Motor neuron (in vitro differentiated cells): ENCODE measurements around the gene EIF3B. TPM values are rescaled to one million over a fixed set of nuclear protein-coding genes. Genes with fewer than 3 reads are reported as not detected.

Experiments
- ATAC-seq, 8 experiments: fragments of 200-7000 bp; cut with Tn5 transposase; replicated peaks in 6 of 8; 2 replicates each; pipeline ENCODE4 v1.8.0; 2021; ENCODE audit warnings: mild to moderate bottlenecking in 8 of 8, moderate library complexity in 8 of 8
- H3K27ac ChIP-seq, 2 donors: fragments of 250-450 bp; sonication (Bioruptor Pico); 2 replicates each; pipeline ENCODE4 v1.9.0; 2021; ENCODE audit warnings: antibody characterized with exemption in 2 of 2, mild to moderate bottlenecking in 2 of 2, moderate library complexity in 1 of 2
- H3K4me1 ChIP-seq, 2 donors: fragments of 250-450 bp; sonication (Bioruptor Pico); replicated peaks in 1 of 2; 2 replicates each; pipeline ENCODE4 v1.6.1; 2021; ENCODE audit warnings: antibody characterized with exemption in 2 of 2, mild to moderate bottlenecking in 2 of 2, moderate library complexity in 1 of 2
- H3K4me3 ChIP-seq, 5 donors: fragments of 250-450 bp; sonication (Bioruptor Pico); 2 replicates each; pipeline ENCODE4 v1.9.0; 2021; ENCODE audit warnings: antibody characterized with exemption in 5 of 5, mild to moderate bottlenecking in 5 of 5, moderate library complexity in 4 of 5
- WGBS, 10 experiments: fragments of 450-650 bp; shearing (Covaris generic); methylation state at CpG; one replicate each; pipeline ENCODE4 v1.0.0; 2022; 5-methylcytosine and 5-hydroxymethylcytosine counted together
- in situ Hi-C, 9 experiments: fragments of 400-800 bp; cut with MboI; loops; one replicate each; pipeline ENCODE4 v1.15.0; 2021; ENCODE audit warnings: low sequenced_read_pairs in 9 of 9, low pct_unique_long_range_greater_than_20kb in 2 of 9; ENCODE audit not compliant: unreplicated experiment in 9 of 9
- total RNA-seq, 8 experiments: library from RNA; unstranded; fragments of 300-600 nt; gene quantifications; 2 replicates each; pipeline versions ENCODE4 v1.2.3 to v1.2.4, GENCODE V29; 2022

EIF3B gene
- total RNA-seq, 8 experiments from 2014 or later: 53.0 to 225 (median 87.9) TPM

GRCh38 chr7:2403014-2403717 is 48.5 kb downstream of the EIF3B start, which contains the start of gene CHST12:
Gene CHST12 (plus strand): TSS chr7:2403611. CDS start chr7:2432640, 29,029 bp downstream.
- Histone ChIP-seq H3K27ac (peak within 1 kb of the TSS; percentile 44 to 68), H3K4me1 (peaks cover 20 to 27% of the 10 kb centered on the region in 2 donors), H3K4me3 (peak within 1 kb of the TSS; percentile 51 to 87 (median 65))
- in situ Hi-C loops: no loop called here
- 0 to 30% (median 6%) methylated on average over 2 to 7 of the region's 89 CpGs; no CpG with 5 or more reads in 6 of the 10 experiments for WGBS, 10 experiments
- ATAC-seq: peak; percentile 58 to 83 (median 76)

- Histone ChIP-seq H3K4me1 (peaks cover 20 to 27% of the 10 kb centered on the region in 2 donors), H3K27ac (peak overlapping the region; percentile 14 to 52), H3K4me3 (peak overlapping the region; percentile 51 to 87 (median 65))
- ATAC-seq: peak; percentile 44 to 72 (median 59)
- whole genome bisulfite sequencing, 10 experiments: 0 to 1% (median 0%) methylated on average over 3 to 14 of the region's 71 CpGs; no CpG with 5 or more reads in 7 of the 10 experiments
- in situ Hi-C loops: no loop called here
Measured at GRCh38 chr7:2403718-2404648, 49.4 kb downstream of the EIF3B start.

GRCh38 chr7:2404714-2405119 is 50.1 kb downstream of the EIF3B start:
- ATAC-seq: peak in 2 of 8 experiments; percentile 4 to 15
- H3K4me3 ChIP-seq: peak overlapping the region; percentile 51 to 87 (median 65)
- peaks cover 20 to 28% of the 10 kb centered on the region in 2 donors for H3K4me1 ChIP-seq
- peak overlapping the region in 1 of 2 donors; percentile 52 for H3K27ac ChIP-seq
- in situ Hi-C loops: no loop called here
- WGBS, 10 experiments: 22 to 100% (median 81%) methylated on average over 1 to 7 of the region's 12 CpGs; no CpG with 5 or more reads in 2 of the 10 experiments

- H3K27ac ChIP-seq: no peak overlapping the region
- 90 to 100% (median 100%) methylated on average over 1 to 4 of the region's 10 CpGs; no CpG with 5 or more reads in 4 of the 10 experiments for WGBS, 10 experiments
Measured at GRCh38 chr7:2405201-2405600, 50.6 kb downstream of the EIF3B start.

GRCh38 chr7:2405601-2406345 is 51.1 kb downstream of the EIF3B start:
- Histone ChIP-seq H3K27ac (no peak overlapping the region), H3K4me1 (peaks cover 15 to 32% of the 10 kb centered on the region in 2 donors), H3K4me3 (no peak overlapping the region)
- WGBS, 10 experiments: 57 to 100% (median 87%) methylated on average over 1 to 7 of the region's 21 CpGs; no CpG with 5 or more reads in 1 of the 10 experiments
- no peak for ATAC-seq
- in situ Hi-C loops: no loop called here

More at GRCh38 chr7:2405201-2405600, 50.6 kb downstream of the EIF3B start:
- H3K4me3 ChIP-seq: no peak overlapping the region
- peaks cover 16 to 30% of the 10 kb centered on the region in 2 donors for H3K4me1 ChIP-seq
- in situ Hi-C loops: no loop called here
- ATAC-seq: no peak

GRCh38 chr7:2409745-2410414 is 55.3 kb downstream of the EIF3B start:
- peak in 6 of 8 experiments; percentile 18 to 82 (median 75) for ATAC-seq
- in situ Hi-C loops: no loop called here
- 51 to 89% (median 67%) methylated on average over 3 to 12 of the region's 15 CpGs for WGBS, 10 experiments
- H3K4me3 ChIP-seq: no peak overlapping the region
- peak overlapping the region in 1 of 2 donors; percentile 22 for H3K27ac ChIP-seq
- H3K4me1 ChIP-seq: peaks cover 10 to 32% of the 10 kb centered on the region in 2 donors

GRCh38 chr7:2411049-2411448 is 56.4 kb downstream of the EIF3B start:
- 100% methylated on average over 1 of the region's 1 CpG; no CpG with 5 or more reads in 5 of the 10 experiments for WGBS, 10 experiments
- no peak for ATAC-seq
- no peak overlapping the region for H3K27ac ChIP-seq

GRCh38 chr7:2411815-2412586 is 57.4 kb downstream of the EIF3B start:
- in situ Hi-C loops: no loop called here
- H3K4me3 ChIP-seq: no peak overlapping the region
- H3K4me1 ChIP-seq: peaks cover 2 to 20% of the 10 kb centered on the region in 2 donors
- peak in 4 of 8 experiments; percentile 20 to 77 (median 51) for ATAC-seq
- WGBS, 10 experiments: 64 to 95% (median 81%) methylated on average over 3 to 12 of the region's 12 CpGs
- no peak overlapping the region for H3K27ac ChIP-seq

More at GRCh38 chr7:2411049-2411448, 56.4 kb downstream of the EIF3B start:
- H3K4me1 ChIP-seq: peaks cover 8 to 24% of the 10 kb centered on the region in 2 donors
- H3K4me3 ChIP-seq: no peak overlapping the region
- in situ Hi-C loops: no loop called here

- peak in 3 of 8 experiments; percentile 18 to 68 (median 47) for ATAC-seq
- H3K4me3 ChIP-seq: no peak overlapping the region
- 38 to 90% (median 79%) methylated on average over 1 to 3 of the region's 3 CpGs; no CpG with 5 or more reads in 3 of the 10 experiments for WGBS, 10 experiments
- H3K4me1 ChIP-seq: peaks cover 2 to 20% of the 10 kb centered on the region in 2 donors
- in situ Hi-C loops: no loop called here
- no peak overlapping the region for H3K27ac ChIP-seq
Measured at GRCh38 chr7:2412587-2413201, 58.1 kb downstream of the EIF3B start.

GRCh38 chr7:2416063-2416462 is 61.4 kb downstream of the EIF3B start:
- H3K27ac ChIP-seq: no peak overlapping the region
- no peak overlapping the region for H3K4me3 ChIP-seq
- H3K4me1 ChIP-seq: peaks cover 0 to 5% of the 10 kb centered on the region in 2 donors
- in situ Hi-C loops: no loop called here
- 50 to 100% (median 96%) methylated on average over 1 to 5 of the region's 5 CpGs; no CpG with 5 or more reads in 1 of the 10 experiments for WGBS, 10 experiments
- ATAC-seq: no peak

- Histone ChIP-seq H3K4me3 (no peak overlapping the region), H3K4me1 (peaks cover 0 to 5% of the 10 kb centered on the region in 2 donors), H3K27ac (no peak overlapping the region)
- WGBS, 10 experiments: 68 to 100% (median 85%) methylated on average over 2 to 6 of the region's 6 CpGs; no CpG with 5 or more reads in 1 of the 10 experiments
- in situ Hi-C loops: no loop called here
- no peak for ATAC-seq
Measured at GRCh38 chr7:2416650-2417049, 62.0 kb downstream of the EIF3B start.
